H1 (cell line): ENCODE data around the gene SMARCB1. TPM values are rescaled to one million over a fixed set of nuclear protein-coding genes. Genes with fewer than 3 reads are reported as not detected.

Experiments
- CTCF ChIA-PET: fragments of 300-600 bp; sonication (Branson Sonifier 250); formaldehyde crosslinking; loops from one replicate; lab custom pipeline; 2021; ENCODE audit not compliant: partially characterized antibody; lab: Charles Lee
- POLR2A ChIA-PET: fragments of 300-600 bp; sonication (Branson Sonifier 250); formaldehyde crosslinking; loops from one replicate; lab custom pipeline; 2021; ENCODE audit warnings: inconsistent platforms; ENCODE audit not compliant: partially characterized antibody; lab: Charles Lee
- DNase-seq, 2 experiments: peaks; one replicate each; pipeline versions ENCODE4 v3.0.0 to v3.0.0-alpha.2; 2010 to 2022; ENCODE audit warnings: low spot score in 2 of 2, low read depth in 1 of 2, mixed read lengths in 1 of 2
- FAIRE-seq: peaks from 2 replicates; lab custom pipeline; 2011; peaks lifted over from hg19 to GRCh38; lab: Jason Lieb, UNC
- H2AFZ ChIP-seq: 2 replicates; pipeline ENCODE4 v1.8.1; 2012; ENCODE audit warnings: low read length, inconsistent platforms
- H2AK5ac ChIP-seq: 2 replicates; pipeline ENCODE4 v1.6.1; 2013; ENCODE audit warnings: low read depth, low read length
- H2BK120ac ChIP-seq: replicated peaks from 2 replicates; pipeline ENCODE3; 2013; ENCODE audit warnings: low read depth, low read length, inconsistent platforms
- H2BK12ac ChIP-seq: 2 replicates; pipeline ENCODE4 v1.6.1; 2013; ENCODE audit warnings: low read depth, low read length
- H2BK15ac ChIP-seq: 2 replicates; pipeline ENCODE4 v1.6.1; 2013; ENCODE audit warnings: low read length
- H2BK20ac ChIP-seq: 2 replicates; pipeline ENCODE4 v1.6.1; 2013; ENCODE audit warnings: low read length
- H2BK5ac ChIP-seq: 2 replicates; pipeline ENCODE4 v1.6.1; 2013; ENCODE audit warnings: low read depth, low read length
- H3K14ac ChIP-seq: 2 replicates; pipeline ENCODE4 v1.6.1; 2013; ENCODE audit warnings: inconsistent platforms; ENCODE audit not compliant: insufficient read length
- H3K18ac ChIP-seq: 2 replicates; pipeline ENCODE4 v1.6.1; 2013; ENCODE audit warnings: low read length; ENCODE audit errors: extremely low read depth
- H3K23ac ChIP-seq: 2 replicates; pipeline ENCODE4 v1.6.1; 2013; ENCODE audit warnings: inconsistent platforms; ENCODE audit not compliant: insufficient read length
- H3K23me2 ChIP-seq: 2 replicates; pipeline ENCODE4 v1.6.1; 2013; ENCODE audit warnings: low read depth, low read length
- H3K27ac ChIP-seq: 2 replicates; pipeline ENCODE4 v1.6.1; 2011; ENCODE audit warnings: low read depth, low read length, inconsistent platforms
- H3K27me3 ChIP-seq, 4 experiments: replicated peaks in 1 of 4; 1 replicate in 1 of 4; 2 replicates in 3 of 4; pipeline versions ENCODE4 v1.6.1 to v1.8.1; 2011 to 2013; ENCODE audit warnings: low read length in 3 of 4, mild to moderate bottlenecking in 3 of 4, inconsistent platforms in 2 of 4, mixed read lengths in 2 of 4, moderate library complexity in 1 of 4; ENCODE audit not compliant: control insufficient read depth in 3 of 4, insufficient read depth in 3 of 4; ENCODE audit errors: extremely low read depth in 1 of 4
- H3K36me3 ChIP-seq, 4 experiments: 2 replicates each; pipeline versions ENCODE4 v1.6.1 to v1.8.1; 2011 to 2013; ENCODE audit warnings: mild to moderate bottlenecking in 4 of 4, low read length in 3 of 4, moderate library complexity in 2 of 4, control low read depth in 1 of 4, inconsistent platforms in 1 of 4; ENCODE audit not compliant: insufficient read depth in 4 of 4, control insufficient read depth in 2 of 4
- H3K4ac ChIP-seq: replicated peaks from 2 replicates; pipeline ENCODE3; 2013; ENCODE audit warnings: low read length, low read depth, mixed read lengths, inconsistent platforms; ENCODE audit not compliant: insufficient read length
- H3K4me1 ChIP-seq, 4 experiments: replicated peaks in 1 of 4; 1 replicate in 1 of 4; 2 replicates in 3 of 4; pipeline versions ENCODE4 v1.6.1 to v1.8.1; 2011 to 2013; ENCODE audit warnings: low read length in 3 of 4, inconsistent platforms in 2 of 4, mixed read lengths in 1 of 4; ENCODE audit not compliant: insufficient read depth in 4 of 4, control insufficient read depth in 3 of 4
- H3K4me2 ChIP-seq, 2 experiments: 2 replicates each; pipeline versions ENCODE4 v1.6.1 to v1.8.1; 2011 to 2013; ENCODE audit warnings: low read depth in 2 of 2, low read length in 2 of 2, control low read depth in 1 of 2, inconsistent platforms in 1 of 2, mild to moderate bottlenecking in 1 of 2; ENCODE audit not compliant: insufficient read depth in 1 of 2
- H3K4me3 ChIP-seq, 4 experiments: fragments of 200-600, 300-600 bp in 1 of 4; sonication (generic), shearing (Covaris generic), sonication (Bioruptor Twin) in 1 of 4; 2 replicates each; pipeline versions ENCODE4 v1.5.1 to v1.8.1; 2011 to 2016; ENCODE audit warnings: low read length in 4 of 4, low read depth in 3 of 4, control low read depth in 2 of 4, inconsistent platforms in 2 of 4, mild to moderate bottlenecking in 2 of 4, mixed read lengths in 1 of 4, moderate library complexity in 1 of 4; ENCODE audit not compliant: insufficient read depth in 2 of 4; ENCODE audit errors: extremely low read depth in 1 of 4
- H3K56ac ChIP-seq: replicated peaks from 2 replicates; pipeline ENCODE3; 2013; ENCODE audit warnings: low read depth, mild to moderate bottlenecking, mixed read lengths, low read length, inconsistent platforms; ENCODE audit not compliant: insufficient read length
- H3K79me1 ChIP-seq: 2 replicates; pipeline ENCODE4 v1.6.1; 2013; ENCODE audit warnings: low read depth, low read length, control low read depth
- H3K79me2 ChIP-seq, 2 experiments: 2 replicates each; pipeline versions ENCODE4 v1.6.1 to v1.8.1; 2012 to 2013; ENCODE audit warnings: low read length in 2 of 2, mild to moderate bottlenecking in 2 of 2, inconsistent platforms in 1 of 2; ENCODE audit not compliant: insufficient read depth in 2 of 2, control insufficient read depth in 1 of 2
- H3K9ac ChIP-seq, 4 experiments: replicated peaks in 1 of 4; 1 replicate in 1 of 4; 2 replicates in 3 of 4; pipeline versions ENCODE4 v1.6.1 to v1.8.1; 2011 to 2013; ENCODE audit warnings: low read depth in 3 of 4, low read length in 3 of 4, control low read depth in 2 of 4, mild to moderate bottlenecking in 2 of 4, moderate library complexity in 2 of 4, inconsistent platforms in 1 of 4; ENCODE audit errors: extremely low read depth in 1 of 4
- H3K9me3 ChIP-seq, 2 experiments: 2 replicates each; pipeline versions ENCODE4 v1.6.1 to v1.8.1; 2012 to 2013; ENCODE audit warnings: mild to moderate bottlenecking in 2 of 2, moderate library complexity in 2 of 2, control low read depth in 1 of 2, inconsistent platforms in 1 of 2, low read depth in 1 of 2, low read length in 1 of 2, mixed read lengths in 1 of 2; ENCODE audit not compliant: insufficient read depth in 2 of 2
- H4K20me1 ChIP-seq, 2 experiments: replicated peaks in 1 of 2; 2 replicates each; pipeline versions ENCODE3 to v1.8.1; 2011 to 2013; ENCODE audit warnings: inconsistent platforms in 2 of 2, low read length in 2 of 2, mild to moderate bottlenecking in 1 of 2; ENCODE audit not compliant: insufficient read depth in 2 of 2, control insufficient read depth in 1 of 2
- H4K5ac ChIP-seq: 2 replicates; pipeline ENCODE4 v1.6.1; 2013; ENCODE audit warnings: low read length, low read depth, mixed read lengths, inconsistent platforms; ENCODE audit not compliant: insufficient read length
- H4K8ac ChIP-seq: 2 replicates; pipeline ENCODE4 v1.8.0; 2013; ENCODE audit warnings: mild to moderate bottlenecking, moderate library complexity, low read length, inconsistent platforms; ENCODE audit not compliant: insufficient read depth; ENCODE audit errors: extremely low read depth
- H4K91ac ChIP-seq: replicated peaks from 2 replicates; pipeline ENCODE3; 2013; ENCODE audit warnings: low read length, mixed read lengths, inconsistent platforms; ENCODE audit not compliant: insufficient read length
- ASH2L ChIP-seq: fragments of 200-600, 300-600 bp; sonication (generic); IDR thresholded peaks from one replicate; pipeline ENCODE4 v1.7.1; 2017; ENCODE audit warnings: low read length
- BCL11A ChIP-seq, 2 experiments: IDR thresholded peaks; one replicate each; pipeline ENCODE4 v1.6.1; 2011; ENCODE audit warnings: low read depth in 2 of 2, low read length in 2 of 2, mild to moderate bottlenecking in 2 of 2
- CTBP2 ChIP-seq: IDR thresholded peaks from 2 replicates; pipeline ENCODE4 v1.7.0; 2011; ENCODE audit warnings: borderline replicate concordance, mild to moderate bottlenecking, moderate library complexity, mixed read lengths, low read length; ENCODE audit not compliant: insufficient read depth, insufficient read length
- GABPA ChIP-seq: IDR thresholded peaks from 2 replicates; pipeline ENCODE4 v1.6.1; 2011; ENCODE audit warnings: mild to moderate bottlenecking, low read length, moderate library complexity, borderline replicate concordance; ENCODE audit not compliant: insufficient read depth
- JUND ChIP-seq: IDR thresholded peaks from 2 replicates; pipeline ENCODE4 v1.6.1; 2011; ENCODE audit warnings: mild to moderate bottlenecking, improper control_type of control experiment, low read length
- NRF1 ChIP-seq: IDR thresholded peaks from 2 replicates; pipeline ENCODE4 v1.6.1; 2011; ENCODE audit warnings: mild to moderate bottlenecking, low read depth, low read length, improper control_type of control experiment
- POLR2A ChIP-seq, 2 experiments: IDR thresholded peaks; 1 replicate in 1 of 2; 2 replicates in 1 of 2; pipeline ENCODE4 v1.6.1; 2011; ENCODE audit warnings: low read depth in 2 of 2, low read length in 2 of 2, mild to moderate bottlenecking in 2 of 2; ENCODE audit errors: control extremely low read depth in 1 of 2
- RFX5 ChIP-seq: IDR thresholded peaks from 2 replicates; pipeline ENCODE4 v1.6.1; 2011; ENCODE audit warnings: low read depth, low read length, improper control_type of control experiment, borderline replicate concordance
- SP2 ChIP-seq: IDR thresholded peaks from 2 replicates; pipeline ENCODE4 v1.6.1; 2012; ENCODE audit warnings: mild to moderate bottlenecking, low read length, inconsistent platforms
- TAF1 ChIP-seq: IDR thresholded peaks from 2 replicates; pipeline ENCODE4 v1.6.1; 2011; ENCODE audit warnings: mild to moderate bottlenecking, low read depth, low read length
- WGBS, 2 experiments: shearing (Covaris generic) in 1 of 2; methylation state at CpG; one replicate each; pipeline versions ENCODE4 v1.1.6 to v1.1.7; 2013 to 2015; ENCODE audit warnings: low lambda C conversion rate in 2 of 2, mixed read lengths in 2 of 2, inconsistent platforms in 1 of 2, low coverage in 1 of 2, missing lambda C conversion rate in 1 of 2; ENCODE audit not compliant: insufficient replicate concordance in 2 of 2, insufficient coverage in 1 of 2, insufficient read length in 1 of 2; ENCODE audit errors: extremely low coverage in 1 of 2, missing lambda C conversion rate in 1 of 2; 5-methylcytosine and 5-hydroxymethylcytosine counted together
- polyA plus RNA-seq, 7 experiments: library from polyadenylated mRNA; depleted of rRNA in 3 of 7; stranded (reverse) in 5 of 7; unstranded in 2 of 7; fragments of >200 nt in 5 of 7; fragments of 200-250 nt in 2 of 7; gene quantifications; 1 replicate in 5 of 7; 2 replicates in 1 of 7; 4 replicates in 1 of 7; pipeline versions ENCODE4 v1.2.1 to v1.2.3, GENCODE V29; 2011 to 2013; ENCODE audit warnings: missing spikeins in 2 of 7, mixed read lengths in 2 of 7
- total RNA-seq: library from RNA; stranded (reverse); fragmentation: NEBNext Ultra II Directional; extraction: Animal tissue kit (Norgen Biotek cat#: 25700); gene quantifications from 2 replicates; pipeline ENCODE4 v1.2.1, GENCODE V29; 2021
- TF ChIP-seq, protein P1 (sequence below): IDR thresholded peaks from 2 replicates; pipeline ENCODE4 v1.6.1; 2012; ENCODE audit warnings: inconsistent platforms
- TF ChIP-seq, protein P2 (sequence below): IDR thresholded peaks from 2 replicates; pipeline ENCODE4 v1.6.1; 2011; ENCODE audit warnings: low read depth, mild to moderate bottlenecking, low read length; ENCODE audit not compliant: insufficient read depth

SMARCB1 gene
- total and polyA plus RNA-seq, 2 of the 8 experiments (the other 6 are each of a cell fraction or from before 2014, with no cell fraction given): 116 to 145 TPM

GRCh38 chr22:23742505-23743264, 44.1 kb upstream of the SMARCB1 start:
- no peaks in the 10 kb centered on the region for H3K79me2 ChIP-seq
- H4K91ac ChIP-seq: no peak overlapping the region
- H2BK15ac ChIP-seq: no peak overlapping the region
- no peak overlapping the region for H2BK5ac ChIP-seq
- TF ChIP-seq, protein P1, sequence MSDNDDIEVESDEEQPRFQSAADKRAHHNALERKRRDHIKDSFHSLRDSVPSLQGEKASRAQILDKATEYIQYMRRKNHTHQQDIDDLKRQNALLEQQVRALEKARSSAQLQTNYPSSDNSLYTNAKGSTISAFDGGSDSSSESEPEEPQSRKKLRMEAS: no peak
- TF ChIP-seq JUND (no peak), ASH2L (no peak), CTBP2 (no peak), BCL11A (IDR thresholded peaks at IDR 0.05; ENCODE audit: low read depth in 2 of 2, low read length in 2 of 2) (no peak), GABPA (no peak), SP2 (no peak), TAF1 (no peak), POLR2A (IDR thresholded peaks at IDR 0.05; ENCODE audit: control extremely low read depth in 1 of 2, low read depth in 2 of 2, low read length in 2 of 2) (no peak), NRF1 (no peak), RFX5 (no peak)
- TF ChIP-seq, protein P2, sequence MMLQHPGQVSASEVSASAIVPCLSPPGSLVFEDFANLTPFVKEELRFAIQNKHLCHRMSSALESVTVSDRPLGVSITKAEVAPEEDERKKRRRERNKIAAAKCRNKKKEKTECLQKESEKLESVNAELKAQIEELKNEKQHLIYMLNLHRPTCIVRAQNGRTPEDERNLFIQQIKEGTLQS: no peak
- TF ChIP-seq, all 59 proteins: peak for 0
- H3K23me2 ChIP-seq: no peaks in the 10 kb centered on the region
- no peak overlapping the region for H3K18ac ChIP-seq
- H3K4me1 ChIP-seq: no peaks in the 10 kb centered on the region
- ChIA-PET CTCF (no interaction called here), POLR2A (no interaction called here)
- no peak overlapping the region for H2AFZ ChIP-seq
- no peaks in the 10 kb centered on the region for H3K27me3 ChIP-seq
- H2AK5ac ChIP-seq: no peak overlapping the region
- no peak overlapping the region for H3K4me3 ChIP-seq
- no peak overlapping the region for H3K56ac ChIP-seq
- H3K4ac ChIP-seq: no peak overlapping the region
- no peak overlapping the region for H3K23ac ChIP-seq
- no peaks in the 10 kb centered on the region; the same call in 1 of the 2 replicates for H3K79me1 ChIP-seq
- H2BK120ac ChIP-seq: no peak overlapping the region
- no peak overlapping the region for H4K8ac ChIP-seq
- peaks cover 0 to 5% of the 10 kb centered on the region in 2 experiments for H4K20me1 ChIP-seq
- no peak overlapping the region for H4K5ac ChIP-seq
- no peak overlapping the region for H3K4me2 ChIP-seq
- H2BK12ac ChIP-seq: no peak overlapping the region
- H3K27ac ChIP-seq: no peak overlapping the region
- no peak overlapping the region for H3K14ac ChIP-seq
- no peak for DNase-seq
- H2BK20ac ChIP-seq: no peak overlapping the region
- peaks cover 0 to 9% (median 2%) of the 10 kb centered on the region in 4 experiments; a peak in 3 of 8 replicates for H3K36me3 ChIP-seq
- no peak overlapping the region for H3K9ac ChIP-seq
- WGBS, 2 experiments: 95% methylated on average over 7 of the region's 7 CpGs; no CpG with 5 or more reads in 1 of the 2 experiments
- no peaks in the 10 kb centered on the region for H3K9me3 ChIP-seq
- no peak for FAIRE-seq
